ENCODE results near the gene SRL. TPM values are rescaled to one million over a fixed set of nuclear protein-coding genes. Genes with fewer than 3 reads are reported as not detected.

The SRL gene
- total and polyA plus RNA-seq, 4 donors, result 0.14 to 0.22 (median 0.17) TPM

- no peak for TF ChIP-seq MAX (IDR thresholded peaks at IDR 0.05)
- TF ChIP-seq NR2F2 (IDR thresholded peaks at IDR 0.05), result no peak
These were observed 16.8 kb downstream of the SRL start (continued) for GRCh38 chr16:4225075-4225474.

DNA sequence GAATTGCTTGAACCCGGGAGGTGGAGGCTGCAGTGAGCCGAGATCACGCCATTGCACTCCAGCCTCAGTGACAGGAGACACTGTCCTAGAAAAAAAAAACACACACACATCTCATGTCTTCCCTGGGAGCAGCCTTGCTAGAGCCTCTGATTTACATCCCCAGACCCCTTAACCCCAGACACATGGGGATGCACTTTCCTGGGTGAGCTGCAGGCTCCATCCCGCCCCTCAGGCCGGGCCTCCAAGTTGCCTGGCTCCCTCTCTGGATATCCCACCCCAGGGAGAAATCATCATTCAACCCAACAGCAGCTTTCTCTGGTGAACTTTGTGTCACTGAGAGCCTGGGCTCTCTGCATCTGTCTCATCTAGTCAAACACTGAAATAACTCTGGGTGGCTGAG lies 21.5 kb downstream of the SRL start:
- 88% methylated on average over 5 of the region's 5 CpGs for WGBS
- DNase-seq (ENCODE audit: low spot score), result no peak
- H3K4me3 ChIP-seq (ENCODE audit: low read depth in 1 of 3, low read length in 3 of 3), result no peak overlapping the region
- no peak overlapping the region for H3K9ac ChIP-seq (ENCODE audit: low read depth in 1 of 2, low read length in 2 of 2)
- no peak overlapping the region for H3K27ac ChIP-seq (ENCODE audit: low read depth in 1 of 2, low read length in 2 of 2)
- H3K4me1 ChIP-seq (ENCODE audit: control insufficient read depth in 4 of 4, insufficient read depth in 4 of 4, low read length in 3 of 4), result no peaks in the 10 kb centered on the region
- H3K36me3 ChIP-seq (ENCODE audit: control insufficient read depth in 4 of 4, insufficient read depth in 3 of 4, low read depth in 1 of 4, low read length in 3 of 4), result no peaks in the 10 kb centered on the region
- TF ChIP-seq, protein P1, sequence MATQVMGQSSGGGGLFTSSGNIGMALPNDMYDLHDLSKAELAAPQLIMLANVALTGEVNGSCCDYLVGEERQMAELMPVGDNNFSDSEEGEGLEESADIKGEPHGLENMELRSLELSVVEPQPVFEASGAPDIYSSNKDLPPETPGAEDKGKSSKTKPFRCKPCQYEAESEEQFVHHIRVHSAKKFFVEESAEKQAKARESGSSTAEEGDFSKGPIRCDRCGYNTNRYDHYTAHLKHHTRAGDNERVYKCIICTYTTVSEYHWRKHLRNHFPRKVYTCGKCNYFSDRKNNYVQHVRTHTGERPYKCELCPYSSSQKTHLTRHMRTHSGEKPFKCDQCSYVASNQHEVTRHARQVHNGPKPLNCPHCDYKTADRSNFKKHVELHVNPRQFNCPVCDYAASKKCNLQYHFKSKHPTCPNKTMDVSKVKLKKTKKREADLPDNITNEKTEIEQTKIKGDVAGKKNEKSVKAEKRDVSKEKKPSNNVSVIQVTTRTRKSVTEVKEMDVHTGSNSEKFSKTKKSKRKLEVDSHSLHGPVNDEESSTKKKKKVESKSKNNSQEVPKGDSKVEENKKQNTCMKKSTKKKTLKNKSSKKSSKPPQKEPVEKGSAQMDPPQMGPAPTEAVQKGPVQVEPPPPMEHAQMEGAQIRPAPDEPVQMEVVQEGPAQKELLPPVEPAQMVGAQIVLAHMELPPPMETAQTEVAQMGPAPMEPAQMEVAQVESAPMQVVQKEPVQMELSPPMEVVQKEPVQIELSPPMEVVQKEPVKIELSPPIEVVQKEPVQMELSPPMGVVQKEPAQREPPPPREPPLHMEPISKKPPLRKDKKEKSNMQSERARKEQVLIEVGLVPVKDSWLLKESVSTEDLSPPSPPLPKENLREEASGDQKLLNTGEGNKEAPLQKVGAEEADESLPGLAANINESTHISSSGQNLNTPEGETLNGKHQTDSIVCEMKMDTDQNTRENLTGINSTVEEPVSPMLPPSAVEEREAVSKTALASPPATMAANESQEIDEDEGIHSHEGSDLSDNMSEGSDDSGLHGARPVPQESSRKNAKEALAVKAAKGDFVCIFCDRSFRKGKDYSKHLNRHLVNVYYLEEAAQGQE (IDR thresholded peaks at IDR 0.05), result no peak
- TF ChIP-seq TAF1 (conservative IDR thresholded peaks at IDR 0.05) (no peak), NR2F2 (IDR thresholded peaks at IDR 0.05) (no peak), HNF4G (IDR thresholded peaks at IDR 0.05) (no peak), JUND (IDR thresholded peaks at IDR 0.05) (no peak), MAX (IDR thresholded peaks at IDR 0.05) (no peak), FOXA2 (IDR thresholded peaks at IDR 0.05) (no peak), CTCF (IDR thresholded peaks at IDR 0.05; ENCODE audit: low read depth, low read length, missing input control) (no peak), SP1 (IDR thresholded peaks at IDR 0.05) (no peak), GABPA (IDR thresholded peaks at IDR 0.05 in 1 of 2, conservative IDR thresholded peaks at IDR 0.05 in 1 of 2) (no peak), FOXA1 (IDR thresholded peaks at IDR 0.05) (no peak), RXRA (IDR thresholded peaks at IDR 0.05) (no peak), HNF4A (conservative IDR thresholded peaks at IDR 0.05) (no peak), RAD21 (IDR thresholded peaks at IDR 0.05) (no peak)
- TF ChIP-seq, protein P2, sequence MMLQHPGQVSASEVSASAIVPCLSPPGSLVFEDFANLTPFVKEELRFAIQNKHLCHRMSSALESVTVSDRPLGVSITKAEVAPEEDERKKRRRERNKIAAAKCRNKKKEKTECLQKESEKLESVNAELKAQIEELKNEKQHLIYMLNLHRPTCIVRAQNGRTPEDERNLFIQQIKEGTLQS (IDR thresholded peaks at IDR 0.05), result no peak
- H3K27me3 ChIP-seq (ENCODE audit: control insufficient read depth in 4 of 4, insufficient read depth in 4 of 4, low read length in 3 of 4), result no peaks in the 10 kb centered on the region
- H3K9me3 ChIP-seq (ENCODE audit: control insufficient read depth in 4 of 4, low read length in 3 of 4), result no peaks in the 10 kb centered on the region

GRCh38 chr16:4218202-4218601 lies 23.7 kb downstream of the SRL start:
- no peaks in the 10 kb centered on the region for H3K36me3 ChIP-seq (ENCODE audit: control insufficient read depth in 4 of 4, insufficient read depth in 3 of 4, low read depth in 1 of 4, low read length in 3 of 4)
- H3K27me3 ChIP-seq (ENCODE audit: control insufficient read depth in 4 of 4, insufficient read depth in 4 of 4, low read length in 3 of 4), result no peaks in the 10 kb centered on the region
- H3K9ac ChIP-seq (ENCODE audit: low read depth in 1 of 2, low read length in 2 of 2), result no peak overlapping the region
- no peak for TF ChIP-seq FOXA1 (IDR thresholded peaks at IDR 0.05)
- TF ChIP-seq YY1 (IDR thresholded peaks at IDR 0.05), result no peak
- TF ChIP-seq CTCF (IDR thresholded peaks at IDR 0.05; ENCODE audit: low read depth, low read length, missing input control), result no peak
- H3K4me1 ChIP-seq (ENCODE audit: control insufficient read depth in 4 of 4, insufficient read depth in 4 of 4, low read length in 3 of 4), result no peaks in the 10 kb centered on the region
- WGBS, result 87% methylated on average over 14 of the region's 14 CpGs
- no peak for DNase-seq (ENCODE audit: low spot score)
- H3K27ac ChIP-seq (ENCODE audit: low read depth in 1 of 2, low read length in 2 of 2), result no peak overlapping the region
- H3K9me3 ChIP-seq (ENCODE audit: control insufficient read depth in 4 of 4, low read length in 3 of 4), result no peaks in the 10 kb centered on the region
- H3K4me3 ChIP-seq (ENCODE audit: low read depth in 1 of 3, low read length in 3 of 3), result no peak overlapping the region

Measured in liver (tissue), 9 donors.